A673 (cell line): Measurements from ENCODE around the gene UMODL1.

Experiments used
- CTCF ChIP-seq: fragments of 300-800, 200-600 bp; sonication (generic); conservative IDR thresholded peaks from 2 replicates; pipeline ENCODE4 v1.5.1; 2017; ENCODE audit warnings: low read depth, mild to moderate bottlenecking, antibody characterized with exemption, low read length, moderate library complexity, mixed read lengths
- EZH2 ChIP-seq: fragments of 200-600 bp; sonication (generic); IDR thresholded peaks from 2 replicates; pipeline ENCODE4 v1.6.1; 2017; ENCODE audit warnings: borderline replicate concordance, low read depth, mild to moderate bottlenecking, mixed read lengths, antibody characterized with exemption, low read length; ENCODE audit not compliant: poor library complexity, severe bottlenecking

DNA sequence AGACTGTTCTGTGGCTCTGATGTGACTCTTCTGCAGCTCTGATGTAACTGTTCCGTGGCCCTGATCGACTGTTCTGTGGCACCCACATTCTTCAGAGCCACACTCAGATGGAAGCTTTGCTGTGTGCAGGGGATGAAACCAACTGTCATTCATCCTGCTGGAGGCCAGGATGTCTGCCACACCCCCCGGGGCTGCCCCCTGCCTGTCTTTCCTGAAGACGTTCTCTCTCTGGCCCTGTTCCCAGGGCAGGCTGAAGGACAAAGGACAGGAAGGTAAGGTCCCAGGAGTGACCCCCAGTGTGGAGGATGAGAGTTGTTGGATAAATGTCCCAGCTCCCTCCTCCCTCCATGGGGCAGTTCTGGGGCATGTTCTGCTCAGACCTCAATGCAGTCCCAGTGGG is 29.4 kb upstream of the UMODL1 start:
- TF ChIP-seq CTCF (no peak), EZH2 (no peak)
